ENCODE data around the gene CRB1.

GRCh38 chr1:197314682-197315081, 46.6 kb downstream of the CRB1 start:
- TF ChIP-seq CTCF (conservative IDR thresholded peaks at IDR 0.05 in 1 of 2, IDR thresholded peaks at IDR 0.05 in 1 of 2; ENCODE audit: extremely low read depth in 1 of 2, insufficient read depth in 1 of 2, low read depth in 1 of 2, low read length in 2 of 2) (no peak), EZH2 (IDR thresholded peaks at IDR 0.05; ENCODE audit: borderline replicate concordance, low read length) (no peak)
